Suprapubic skin (tissue), 4 donors: ENCODE data around the gene LENEP. TPM values are rescaled to one million over a fixed set of nuclear protein-coding genes. Genes with fewer than 3 reads are reported as not detected.

ENCODE experiments used
- DNase-seq, 2 donors: peaks; one replicate each; pipeline ENCODE4 v3.0.0-alpha.2; 2019; ENCODE audit warnings: low spot score in 2 of 2
- H3K27ac ChIP-seq: fragments of 200-600 bp; sonication (generic); one replicate; pipeline ENCODE4 v1.5.1; 2019
- H3K27me3 ChIP-seq: fragments of 200-600 bp; sonication (generic); one replicate; pipeline ENCODE4 v1.5.1; 2019
- H3K36me3 ChIP-seq: fragments of 200-600 bp; sonication (generic); one replicate; pipeline ENCODE4 v1.5.1; 2019
- H3K4me1 ChIP-seq: fragments of 200-600 bp; sonication (generic); one replicate; pipeline ENCODE4 v1.5.1; 2019
- H3K4me3 ChIP-seq: fragments of 200-600 bp; sonication (generic); one replicate; pipeline ENCODE4 v1.5.1; 2019; ENCODE audit warnings: mild to moderate bottlenecking
- H3K9me3 ChIP-seq: fragments of 200-600 bp; sonication (generic); one replicate; pipeline ENCODE4 v1.5.1; 2019
- EP300 ChIP-seq: sonication (generic); formaldehyde crosslinking; IDR thresholded peaks from one replicate; pipeline ENCODE4 v1.6.1; 2017; ENCODE audit warnings: antibody characterized with exemption
- POLR2A ChIP-seq, 2 donors: fragments of 450-650 bp; IDR thresholded peaks; one replicate each; pipeline ENCODE4 v1.6.1; 2017; ENCODE audit warnings: antibody characterized with exemption in 2 of 2, mild to moderate bottlenecking in 2 of 2, moderate library complexity in 2 of 2
- POLR2AphosphoS5 ChIP-seq, 3 donors: sonication (generic); formaldehyde crosslinking; IDR thresholded peaks; one replicate each; pipeline ENCODE4 v1.6.1; 2017; ENCODE audit warnings: antibody characterized with exemption in 3 of 3
- WGBS: methylation state at CpG from one replicate; pipeline ENCODE4 v1.1.5; 2018; 5-methylcytosine and 5-hydroxymethylcytosine counted together
- total RNA-seq, 4 donors: library from RNA; depleted of rRNA; stranded (reverse); fragments of >200 nt; gene quantifications; one replicate each; pipeline ENCODE4 v1.1.0, GENCODE V29; 2016
- TF ChIP-seq, protein P1 (sequence below), 2 donors: fragments of 200-600 bp in 1 of 2; fragments of 450-650 bp in 1 of 2; sonication (generic) in 1 of 2; IDR thresholded peaks; one replicate each; pipeline ENCODE4 v1.5.1; 2016 to 2019; ENCODE audit warnings: antibody characterized with exemption in 2 of 2, mild to moderate bottlenecking in 1 of 2, moderate library complexity in 1 of 2

Gene LENEP
- total RNA-seq, 4 donors from 2014 or later: 3.0 TPM; not detected in 3

DNA sequence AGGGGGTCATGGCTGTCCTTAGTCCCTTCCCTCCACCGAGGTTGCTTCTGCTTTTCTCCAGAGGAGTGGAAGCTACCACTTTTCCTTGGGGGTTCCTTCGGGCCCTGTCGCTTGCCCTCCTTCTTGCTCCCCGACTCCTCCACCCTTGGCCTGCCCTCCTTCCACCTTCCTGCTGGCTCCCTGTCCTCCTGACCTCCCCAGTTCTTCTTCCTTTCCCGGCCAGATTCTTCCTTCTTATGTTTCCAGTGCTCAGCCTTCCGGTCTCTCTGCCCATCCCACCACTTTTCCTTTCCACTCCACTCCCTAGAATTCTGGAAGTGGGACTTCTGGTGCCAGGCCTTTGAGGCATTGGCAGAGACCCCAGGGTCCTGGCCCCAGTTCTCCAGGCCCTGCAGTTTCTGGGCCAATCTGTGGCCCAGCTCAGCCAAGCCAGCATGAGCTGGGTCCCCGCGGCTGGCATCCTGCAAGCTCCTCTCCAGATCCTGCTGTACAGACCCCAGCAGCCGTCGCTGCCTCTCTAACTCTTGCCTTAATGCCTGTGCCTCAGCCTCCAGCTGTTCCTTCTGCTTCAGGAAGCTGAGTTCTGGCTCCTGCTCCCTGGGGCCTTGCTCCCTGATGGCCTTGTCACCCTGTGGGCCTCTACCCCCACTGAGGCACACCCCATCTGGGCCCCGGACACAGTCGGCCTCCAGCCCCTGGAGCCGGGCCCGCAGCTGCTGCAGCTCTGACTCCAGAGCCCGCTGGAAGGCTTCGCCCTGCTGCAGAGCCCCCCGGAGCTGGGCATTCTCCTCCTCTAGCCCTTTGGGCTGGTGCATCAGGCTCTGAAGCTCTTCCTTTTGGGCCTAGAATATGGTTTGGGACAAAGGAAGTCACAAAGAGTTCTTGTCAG, 47.2 kb upstream of the LENEP start:
- Histone ChIP-seq H3K36me3 (peaks cover 50% of the 10 kb centered on the region), H3K27me3 (no peaks in the 10 kb centered on the region), H3K4me3 (no peak overlapping the region), H3K9me3 (no peaks in the 10 kb centered on the region), H3K27ac (no peak overlapping the region), H3K4me1 (peaks cover 35% of the 10 kb centered on the region)
- DNase-seq: no peak
- TF ChIP-seq, protein P1, sequence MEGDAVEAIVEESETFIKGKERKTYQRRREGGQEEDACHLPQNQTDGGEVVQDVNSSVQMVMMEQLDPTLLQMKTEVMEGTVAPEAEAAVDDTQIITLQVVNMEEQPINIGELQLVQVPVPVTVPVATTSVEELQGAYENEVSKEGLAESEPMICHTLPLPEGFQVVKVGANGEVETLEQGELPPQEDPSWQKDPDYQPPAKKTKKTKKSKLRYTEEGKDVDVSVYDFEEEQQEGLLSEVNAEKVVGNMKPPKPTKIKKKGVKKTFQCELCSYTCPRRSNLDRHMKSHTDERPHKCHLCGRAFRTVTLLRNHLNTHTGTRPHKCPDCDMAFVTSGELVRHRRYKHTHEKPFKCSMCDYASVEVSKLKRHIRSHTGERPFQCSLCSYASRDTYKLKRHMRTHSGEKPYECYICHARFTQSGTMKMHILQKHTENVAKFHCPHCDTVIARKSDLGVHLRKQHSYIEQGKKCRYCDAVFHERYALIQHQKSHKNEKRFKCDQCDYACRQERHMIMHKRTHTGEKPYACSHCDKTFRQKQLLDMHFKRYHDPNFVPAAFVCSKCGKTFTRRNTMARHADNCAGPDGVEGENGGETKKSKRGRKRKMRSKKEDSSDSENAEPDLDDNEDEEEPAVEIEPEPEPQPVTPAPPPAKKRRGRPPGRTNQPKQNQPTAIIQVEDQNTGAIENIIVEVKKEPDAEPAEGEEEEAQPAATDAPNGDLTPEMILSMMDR (IDR thresholded peaks at IDR 0.05): no peak
- TF ChIP-seq EP300 (no peak), POLR2AphosphoS5 (IDR thresholded peaks at IDR 0.05) (no peak), POLR2A (IDR thresholded peaks at IDR 0.05) (no peak)
- WGBS: 64% methylated on average over 14 of the region's 17 CpGs

DNA sequence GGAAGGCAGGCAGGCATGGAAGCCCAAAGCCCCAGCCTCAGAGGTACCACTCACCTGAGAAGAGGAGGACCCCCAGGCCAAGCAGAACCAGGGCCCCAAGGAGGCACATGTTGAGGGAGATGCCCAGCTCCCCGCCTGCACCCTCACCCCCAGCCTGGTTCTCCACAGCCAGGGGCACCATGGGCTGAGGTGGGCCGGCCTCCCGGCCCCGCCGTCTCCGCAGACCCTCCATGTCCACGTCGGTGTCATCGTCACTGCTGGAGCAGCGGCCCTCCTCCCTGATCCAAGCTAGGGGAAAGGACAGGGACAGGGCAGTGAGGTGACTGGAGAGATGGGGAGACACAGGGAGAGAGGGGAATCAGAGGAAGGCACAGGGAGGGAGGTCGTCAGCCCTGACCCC, 45.3 kb upstream of the LENEP start:
- whole genome bisulfite sequencing: 97% methylated on average over 11 of the region's 11 CpGs
- Histone ChIP-seq H3K4me3 (no peak overlapping the region), H3K4me1 (peaks cover 23% of the 10 kb centered on the region), H3K36me3 (peaks cover 54% of the 10 kb centered on the region), H3K27me3 (no peaks in the 10 kb centered on the region), H3K9me3 (no peaks in the 10 kb centered on the region), H3K27ac (no peak overlapping the region)
- TF ChIP-seq EP300: no peak
- TF ChIP-seq POLR2AphosphoS5 (IDR thresholded peaks at IDR 0.05): no peak
- no peak for TF ChIP-seq POLR2A (IDR thresholded peaks at IDR 0.05)
- TF ChIP-seq, protein P1 (IDR thresholded peaks at IDR 0.05): no peak
- DNase-seq: no peak

DNA sequence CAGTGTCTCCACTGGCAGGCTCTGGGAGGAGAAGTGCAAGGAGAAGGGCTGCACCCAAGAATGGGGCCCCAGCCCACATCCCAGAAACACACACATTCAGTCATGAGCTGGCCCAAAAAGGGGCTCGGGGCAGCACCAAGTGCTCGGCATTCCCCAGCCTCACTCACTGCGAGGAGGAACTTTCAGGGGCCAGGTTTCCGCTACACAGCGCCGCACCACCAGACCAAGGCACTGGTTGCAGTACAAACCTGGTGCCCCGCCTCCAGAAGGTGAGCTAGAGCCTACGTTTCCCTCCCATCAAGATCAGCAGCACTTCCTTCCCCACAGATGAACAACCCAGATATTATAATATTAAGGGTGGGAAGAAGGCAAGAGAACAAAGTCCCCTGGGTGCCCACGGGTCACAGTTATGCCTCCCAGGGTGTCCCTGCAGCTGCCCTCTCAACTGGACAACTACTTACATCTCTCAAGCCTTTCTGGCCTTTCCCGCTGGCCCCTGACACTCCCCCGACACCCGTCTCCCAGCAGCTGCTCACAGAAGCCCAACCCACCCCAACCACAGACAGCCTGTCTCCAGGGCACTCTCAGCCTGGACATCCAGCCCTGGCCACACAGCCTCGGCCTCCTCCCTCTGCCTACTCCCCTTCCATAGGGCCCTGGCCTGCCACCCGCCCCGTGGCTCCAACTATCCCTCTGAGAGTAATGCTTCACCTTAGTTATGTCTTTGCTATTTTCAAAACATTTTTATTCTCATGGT, 41.3 kb upstream of the LENEP start:
- Histone ChIP-seq H3K27ac (no peak overlapping the region), H3K4me1 (peaks cover 42% of the 10 kb centered on the region), H3K9me3 (no peaks in the 10 kb centered on the region), H3K4me3 (no peak overlapping the region), H3K36me3 (peaks cover 31% of the 10 kb centered on the region), H3K27me3 (no peaks in the 10 kb centered on the region)
- WGBS: 67% methylated on average over 15 of the region's 15 CpGs
- TF ChIP-seq EP300 (no peak), POLR2AphosphoS5 (IDR thresholded peaks at IDR 0.05) (no peak), POLR2A (IDR thresholded peaks at IDR 0.05) (no peak)
- TF ChIP-seq, protein P1 (IDR thresholded peaks at IDR 0.05): no peak
- DNase-seq: no peak

DNA sequence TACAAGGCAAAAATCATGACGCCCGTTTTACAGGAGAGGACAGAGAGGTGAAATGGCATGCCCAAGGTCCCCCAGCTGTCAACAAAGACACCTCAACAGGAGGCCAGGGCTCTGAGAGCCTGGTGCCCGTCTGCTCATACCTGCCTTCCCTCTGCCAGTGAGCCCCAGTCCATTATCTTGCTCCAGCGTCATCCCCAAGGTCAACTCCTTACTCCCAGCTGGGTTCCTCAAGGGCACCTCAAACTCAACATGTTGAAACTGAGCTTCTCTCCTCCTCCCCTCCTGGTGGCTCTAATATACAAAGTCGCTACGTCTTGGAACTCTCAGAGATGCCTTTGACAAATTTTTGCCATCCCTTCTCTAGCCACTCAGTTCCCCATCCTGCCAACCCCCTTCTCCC, 40.7 kb upstream of the LENEP start:
- no peak overlapping the region for H3K27ac ChIP-seq
- H3K4me3 ChIP-seq: no peak overlapping the region
- H3K9me3 ChIP-seq: no peaks in the 10 kb centered on the region
- DNase-seq: no peak
- H3K4me1 ChIP-seq: peaks cover 47% of the 10 kb centered on the region
- H3K27me3 ChIP-seq: no peaks in the 10 kb centered on the region
- TF ChIP-seq EP300: no peak
- TF ChIP-seq POLR2AphosphoS5 (IDR thresholded peaks at IDR 0.05): no peak
- TF ChIP-seq, protein P1 (IDR thresholded peaks at IDR 0.05): no peak
- peaks cover 26% of the 10 kb centered on the region for H3K36me3 ChIP-seq
- WGBS: 91% methylated on average over 6 of the region's 6 CpGs

DNA sequence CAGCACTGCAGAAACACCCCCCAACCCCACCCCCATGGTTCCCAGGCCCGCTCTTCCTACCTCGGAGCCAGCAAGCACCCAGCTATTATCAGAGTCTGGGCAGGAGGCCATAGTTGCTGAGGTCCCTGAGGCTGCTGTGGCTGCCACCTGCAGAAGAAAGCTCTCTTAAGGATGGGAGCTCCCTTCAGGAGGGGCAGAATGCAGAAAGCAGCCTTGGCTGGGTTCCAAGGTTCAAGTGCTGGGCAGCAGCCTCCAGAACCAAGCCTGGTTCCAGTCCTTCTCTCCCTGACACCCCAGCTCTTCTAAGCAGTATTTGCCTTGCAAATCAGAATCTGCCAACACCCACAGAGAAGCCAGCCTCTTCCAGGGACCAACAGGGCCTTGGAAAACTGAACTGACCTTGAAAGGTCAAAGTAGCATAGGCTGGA, 39.8 kb upstream of the LENEP start:
- TF ChIP-seq, protein P1 (IDR thresholded peaks at IDR 0.05): no peak
- Histone ChIP-seq H3K27me3 (no peaks in the 10 kb centered on the region), H3K9me3 (no peaks in the 10 kb centered on the region), H3K4me3 (no peak overlapping the region), H3K4me1 (peaks cover 48% of the 10 kb centered on the region), H3K27ac (no peak overlapping the region), H3K36me3 (peaks cover 21% of the 10 kb centered on the region)
- DNase-seq: no peak
- 67% methylated on average over 2 of the region's 2 CpGs for WGBS
